Activated naive CD8-positive, alpha-beta T cell treated with anti-CD3 and anti-CD28 coated beads, Interleukin-2, amount 50 U/mL, for 16 hours (primary cell): ENCODE data around the gene MAP3K1.

Experiments
- DNase-seq: peaks from one replicate; pipeline ENCODE4 v3.0.0-alpha.2; 2020; ENCODE audit warnings: low read depth, low spot score

MAP3K1 gene

GRCh38 chr5:56845904-56846480 is 30.6 kb downstream of the MAP3K1 start:
- no peak for DNase-seq

GRCh38 chr5:56848206-56848605 is 32.9 kb downstream of the MAP3K1 start:
- DNase-seq, result no peak

DNA sequence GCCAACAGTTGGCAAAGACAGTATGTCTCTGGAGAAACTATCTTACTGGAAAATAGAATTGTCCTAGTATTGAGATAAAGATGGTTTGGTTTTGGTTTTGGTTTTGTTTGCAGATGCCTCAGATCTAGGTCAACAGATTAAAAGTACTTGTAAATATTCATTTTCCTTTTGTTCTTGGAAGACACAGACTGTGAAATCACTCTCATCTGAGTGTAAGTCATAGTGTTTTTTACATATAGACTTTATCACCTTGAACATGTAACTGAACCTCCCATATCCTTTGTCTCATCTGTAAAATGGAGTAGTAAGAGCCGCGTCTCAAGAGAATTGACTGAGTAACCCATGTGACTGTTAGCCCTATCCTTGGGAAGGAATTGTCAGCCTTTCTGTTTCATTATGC is 34.3 kb downstream of the MAP3K1 start:
- no peak for DNase-seq

GRCh38 chr5:56850423-56850822 is 35.1 kb downstream of the MAP3K1 start:
- no peak for DNase-seq

DNA sequence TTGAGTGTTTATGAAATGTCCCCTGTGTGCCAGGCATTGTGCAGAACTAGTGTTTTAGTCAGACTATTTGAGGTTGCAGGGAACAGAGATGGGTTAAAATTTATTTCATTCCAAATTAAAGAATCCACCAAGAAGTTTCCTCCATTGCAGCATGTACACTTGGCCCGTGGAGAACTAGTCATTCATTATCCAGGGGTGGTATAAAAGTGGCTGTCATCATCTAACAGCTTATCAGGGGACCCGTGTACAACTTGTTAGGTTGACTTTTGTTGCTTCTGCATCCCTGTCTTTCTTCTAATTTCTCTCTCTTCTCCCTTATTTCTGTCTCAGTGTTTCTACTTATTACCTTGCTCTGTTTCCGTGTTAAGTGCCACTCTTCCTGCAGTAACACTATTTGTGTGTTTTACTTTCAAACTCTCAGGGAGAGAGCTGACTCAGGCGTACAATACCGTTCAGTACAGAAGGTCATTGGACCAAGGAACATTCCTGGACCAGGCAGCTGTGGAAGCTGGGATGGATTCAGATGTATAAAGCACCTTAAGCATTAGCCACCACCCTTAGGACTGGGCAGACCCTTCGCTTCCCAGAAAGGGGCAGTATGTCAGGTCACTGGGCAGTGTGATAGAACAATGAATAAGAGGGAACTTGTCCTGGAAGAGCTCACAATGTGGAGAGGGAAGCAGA is 36.1 kb downstream of the MAP3K1 start:
- no peak for DNase-seq

DNA sequence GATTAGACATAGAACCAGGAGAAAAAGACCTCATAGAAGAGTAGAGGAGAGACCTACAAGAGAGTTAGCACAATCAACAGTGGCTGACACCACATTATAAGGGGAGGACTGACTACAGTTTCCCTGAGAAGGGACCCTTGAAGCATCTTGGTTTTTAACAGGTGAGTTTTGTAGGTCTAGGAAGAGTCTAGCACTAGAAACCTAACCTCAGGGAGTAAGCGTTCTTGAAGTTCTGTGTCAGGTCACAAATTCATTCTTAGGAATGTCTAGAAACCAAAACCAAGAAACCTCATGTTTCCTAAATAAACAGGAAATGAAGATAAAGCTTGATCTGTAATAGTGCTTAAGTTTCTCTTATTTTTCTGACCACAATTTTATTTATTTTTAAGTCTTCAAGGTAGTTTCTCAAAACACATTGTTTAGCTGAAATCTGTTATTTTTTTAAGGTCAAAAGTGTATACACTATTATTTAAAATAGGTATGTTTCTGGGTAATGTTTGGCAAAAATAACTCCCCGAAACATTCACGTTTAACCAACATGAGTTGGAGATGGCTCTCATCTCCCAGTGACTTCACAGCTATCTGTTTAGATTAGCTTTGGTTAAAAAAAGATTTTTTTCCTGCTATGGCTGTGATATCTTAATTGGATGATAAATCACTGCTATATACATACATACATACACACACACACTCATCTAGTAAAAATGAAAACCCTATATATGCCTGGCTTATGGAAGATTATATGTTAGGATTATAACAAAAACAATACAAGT is 37.1 kb downstream of the MAP3K1 start:
- DNase-seq, result no peak

DNA sequence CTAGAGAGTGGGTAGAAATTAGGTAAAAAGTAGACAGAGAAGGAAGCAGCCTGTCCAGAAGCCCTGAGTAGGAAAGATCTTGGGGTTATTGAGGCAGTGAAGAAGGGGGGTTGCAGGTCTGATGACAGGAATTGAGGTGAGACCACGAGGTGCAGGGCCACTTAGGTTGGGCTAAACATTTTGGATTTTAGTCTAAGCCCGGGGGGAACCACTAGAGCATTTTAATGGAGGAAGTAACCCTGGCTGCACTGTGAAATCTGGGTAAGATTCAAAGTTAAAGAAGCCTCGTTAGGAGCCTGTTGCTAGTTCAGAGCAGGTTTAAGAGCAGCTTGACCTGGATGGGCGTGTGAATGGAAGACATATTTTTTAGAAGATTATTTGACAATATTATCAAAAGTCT is 38.3 kb downstream of the MAP3K1 start:
- DNase-seq, result no peak

DNA sequence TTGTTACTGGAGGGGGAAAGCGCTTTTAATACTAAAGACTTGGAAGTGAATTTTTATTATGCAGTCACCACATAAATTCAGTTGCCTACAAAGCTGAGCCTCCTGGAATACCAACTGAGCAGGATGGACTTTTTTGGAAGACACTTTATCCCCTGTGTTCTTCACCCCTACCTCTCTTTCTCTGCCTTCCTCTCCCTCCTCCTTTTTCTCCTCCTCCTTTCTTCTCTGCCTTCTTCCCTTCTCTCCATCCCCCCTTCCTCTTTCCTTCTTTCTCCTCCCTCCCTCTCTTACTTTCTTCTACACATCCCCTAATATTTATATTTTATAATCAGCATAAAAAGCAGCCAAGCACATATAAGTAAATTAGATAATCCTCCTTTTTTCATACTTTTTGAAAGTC is 39.6 kb downstream of the MAP3K1 start:
- DNase-seq, result no peak

DNA sequence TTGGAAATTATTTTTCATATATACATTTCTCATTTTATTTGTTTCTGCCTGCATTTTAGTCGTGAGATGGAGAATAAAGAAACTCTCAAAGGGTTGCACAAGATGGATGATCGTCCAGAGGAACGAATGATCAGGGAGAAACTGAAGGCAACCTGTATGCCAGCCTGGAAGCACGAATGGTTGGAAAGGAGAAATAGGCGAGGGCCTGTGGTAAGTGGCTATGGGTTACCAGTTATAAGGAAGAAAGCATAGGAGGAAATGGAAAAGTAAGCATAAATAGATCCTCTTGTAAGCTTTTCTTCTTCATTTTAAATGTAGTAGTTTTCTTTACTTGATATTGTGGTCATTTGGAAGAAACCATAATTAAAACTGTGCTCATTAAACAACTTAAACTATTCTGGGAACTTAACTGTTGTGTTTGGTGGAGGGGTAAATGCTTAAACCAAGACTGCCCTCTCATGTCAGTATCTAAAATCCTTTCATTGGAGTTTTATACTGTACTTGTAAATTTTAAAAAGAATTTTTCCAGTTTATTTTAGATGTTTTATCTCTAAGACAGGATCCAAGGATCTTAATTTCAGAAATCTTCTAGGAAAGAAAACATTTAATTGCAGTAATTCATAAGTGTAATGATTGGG is 41.3 kb downstream of the MAP3K1 start:
- DNase-seq, result no peak

GRCh38 chr5:56858777-56859442 is 43.6 kb downstream of the MAP3K1 start:
- DNase-seq, result no peak

DNA sequence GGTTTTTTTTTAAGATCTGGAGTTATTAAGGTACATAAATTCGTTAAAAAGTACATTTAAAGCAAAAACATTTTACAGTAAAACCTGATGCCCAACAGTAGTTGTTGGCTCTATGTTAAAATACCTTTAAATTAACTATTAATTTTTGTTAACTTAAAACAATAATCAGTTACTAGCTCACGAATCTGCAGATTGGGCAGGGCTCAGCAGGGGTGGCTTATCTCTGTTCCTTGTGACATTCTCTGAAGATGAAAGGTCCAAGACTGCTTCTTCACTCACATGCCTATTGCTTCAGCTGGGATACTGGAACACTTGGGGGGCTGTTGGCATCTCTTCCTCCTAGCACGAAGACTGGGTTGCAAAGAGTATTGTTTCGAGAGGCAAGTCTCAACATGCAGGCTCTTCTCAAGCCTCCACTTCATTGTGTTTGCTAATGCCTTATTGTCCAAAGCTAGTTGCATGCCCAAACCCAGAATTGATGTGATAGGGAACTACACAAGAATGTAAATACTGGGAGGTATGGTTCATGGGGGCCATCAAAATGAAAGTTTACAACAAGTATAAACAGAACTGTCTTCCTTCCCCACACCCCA is 46.6 kb downstream of the MAP3K1 start:
- DNase-seq, result no peak

GRCh38 chr5:56862909-56863308 is 47.6 kb downstream of the MAP3K1 start:
- DNase-seq, result no peak

DNA sequence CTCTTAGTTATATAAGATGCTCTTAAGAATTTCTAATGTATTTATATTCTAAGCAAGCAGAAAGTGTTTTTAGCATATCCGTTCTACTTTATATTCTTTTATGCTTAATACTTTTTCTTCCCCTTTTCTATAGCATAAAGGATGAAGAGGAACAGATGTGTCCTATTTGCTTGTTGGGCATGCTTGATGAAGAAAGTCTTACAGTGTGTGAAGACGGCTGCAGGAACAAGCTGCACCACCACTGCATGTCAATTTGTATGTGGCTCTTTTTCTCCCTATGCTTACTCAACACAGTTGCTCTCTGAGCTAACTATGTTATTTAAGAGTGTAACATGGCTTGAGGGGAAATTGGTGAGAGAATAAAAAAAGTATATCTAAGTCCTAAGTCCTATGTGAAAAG is 56.4 kb downstream of the MAP3K1 start:
- no peak for DNase-seq

DNA sequence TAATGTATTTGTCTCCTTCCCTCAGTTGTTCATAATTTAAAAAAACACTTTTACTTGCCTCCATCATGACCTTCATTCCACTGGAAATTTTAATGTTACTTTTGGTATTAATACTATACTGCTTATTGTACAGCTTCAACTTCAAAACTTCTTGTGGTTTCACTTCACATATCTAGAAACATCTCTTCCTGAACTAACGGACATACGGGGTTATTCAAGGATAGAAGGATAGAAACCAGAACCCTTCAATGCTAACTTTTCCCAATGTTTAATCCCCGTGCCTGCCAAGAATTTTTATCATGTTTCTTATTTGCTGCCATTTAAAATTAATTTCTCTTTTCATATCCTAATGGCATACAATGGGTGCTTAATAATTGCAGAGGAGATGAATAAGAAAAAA is 57.7 kb downstream of the MAP3K1 start:
- no peak for DNase-seq

DNA sequence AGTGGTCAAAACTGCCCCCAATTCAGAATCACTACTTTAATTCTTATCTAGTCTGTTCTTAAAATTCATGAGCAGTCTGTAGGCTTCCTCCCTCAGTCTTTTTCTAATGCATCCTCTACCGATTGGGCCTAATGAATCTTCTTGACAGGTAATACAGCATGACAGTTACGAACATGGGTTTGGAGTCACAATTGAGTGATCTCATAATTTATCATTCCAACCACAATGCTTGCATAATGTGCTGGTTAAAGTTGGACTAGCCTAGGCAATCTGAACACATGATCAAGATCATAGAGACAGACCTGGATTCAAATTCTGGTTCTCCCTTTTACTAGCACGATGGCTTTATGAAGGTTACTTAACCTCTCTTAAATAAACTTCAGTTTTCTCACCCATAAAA is 61.0 kb downstream of the MAP3K1 start:
- no peak for DNase-seq

- DNase-seq, result no peak
These were observed 66.2 kb downstream of the MAP3K1 start for GRCh38 chr5:56881571-56881970.

DNA sequence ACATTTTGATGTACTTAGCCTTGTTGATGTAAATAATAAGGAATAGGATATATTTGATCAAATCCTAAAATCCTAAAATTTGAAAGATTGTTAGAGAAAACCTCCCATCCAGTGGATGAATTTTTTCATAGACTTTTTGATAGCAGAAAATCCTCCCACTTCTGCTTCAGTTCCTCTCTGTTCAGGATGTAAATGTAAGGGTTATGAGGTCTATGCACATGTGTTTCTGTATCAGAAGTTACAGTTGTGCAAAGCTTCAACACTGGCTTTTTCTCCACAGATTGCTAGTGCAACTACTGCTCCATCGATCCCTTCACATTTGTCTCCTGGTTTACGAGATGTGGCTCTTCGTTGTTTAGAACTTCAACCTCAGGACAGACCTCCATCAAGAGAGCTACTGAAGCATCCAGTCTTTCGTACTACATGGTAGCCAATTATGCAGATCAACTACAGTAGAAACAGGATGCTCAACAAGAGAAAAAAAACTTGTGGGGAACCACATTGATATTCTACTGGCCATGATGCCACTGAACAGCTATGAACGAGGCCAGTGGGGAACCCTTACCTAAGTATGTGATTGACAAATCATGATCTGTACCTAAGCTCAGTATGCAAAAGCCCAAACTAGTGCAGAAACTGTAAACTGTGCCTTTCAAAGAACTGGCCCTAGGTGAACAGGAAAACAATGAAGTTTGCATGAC is 78.1 kb downstream of the MAP3K1 start:
- DNase-seq, result no peak

DNA sequence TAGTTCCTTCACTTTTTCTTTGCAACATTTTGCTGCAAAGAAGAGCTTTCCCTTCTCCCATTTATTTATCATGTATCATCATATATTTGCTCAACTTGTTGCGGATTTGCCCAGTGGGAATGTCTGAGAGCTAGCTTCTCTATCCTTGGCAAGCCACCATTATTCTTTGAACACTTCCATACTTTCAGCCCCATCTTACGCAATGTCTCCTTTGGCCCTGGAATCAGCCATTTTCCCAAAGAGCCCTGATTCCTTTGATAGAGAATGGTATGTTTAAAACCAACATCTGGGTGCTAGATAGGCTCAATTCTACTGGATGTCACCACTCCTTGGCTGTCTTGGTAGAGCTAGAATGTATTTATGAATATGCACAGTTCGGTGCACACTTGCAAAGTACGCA is 81.4 kb downstream of the MAP3K1 start:
- no peak for DNase-seq

- no peak for DNase-seq
These were observed 82.9 kb downstream of the MAP3K1 start for GRCh38 chr5:56898213-56898612.

GRCh38 chr5:56900395-56900794 is 85.0 kb downstream of the MAP3K1 start:
- DNase-seq, result no peak
